Lower leg skin (tissue), 4 donors: ENCODE measurements around the gene FGF12. TPM values are rescaled to one million over a fixed set of nuclear protein-coding genes. Genes with fewer than 3 reads are reported as not detected.

Experiments
- DNase-seq, 2 donors: peaks; one replicate each; pipeline ENCODE4 v3.0.0-alpha.2; 2019; ENCODE audit warnings: low spot score in 2 of 2
- H3K4me3 ChIP-seq: fragments of 200-600 bp; sonication (generic); 2 replicates; pipeline ENCODE4 v1.5.1; 2017; ENCODE audit warnings: mild to moderate bottlenecking, low read depth; ENCODE audit not compliant: poor library complexity, severe bottlenecking
- POLR2A ChIP-seq, 2 donors: fragments of 450-650 bp; IDR thresholded peaks; one replicate each; pipeline ENCODE4 v1.6.1; 2016 to 2017; ENCODE audit warnings: antibody characterized with exemption in 2 of 2, mild to moderate bottlenecking in 1 of 2, moderate library complexity in 1 of 2
- WGBS, 2 donors: methylation state at CpG; one replicate each; pipeline ENCODE4 v1.1.5; 2018; 5-methylcytosine and 5-hydroxymethylcytosine counted together
- intact Hi-C: fragments of 100-400 bp; cut with DNase I; formaldehyde crosslinking; loops from one replicate; pipeline ENCODE4 v1.15.0; 2023; ENCODE audit warnings: low total_unique reads
- total RNA-seq, 4 donors: library from RNA; depleted of rRNA; stranded (reverse); fragments of >200 nt; gene quantifications; one replicate each; pipeline ENCODE4 v1.1.0, GENCODE V29; 2016
- TF ChIP-seq, protein P1 (sequence below), 3 donors: fragments of 450-650 bp; IDR thresholded peaks; one replicate each; pipeline ENCODE4 v1.5.1; 2016; ENCODE audit warnings: antibody characterized with exemption in 3 of 3, mild to moderate bottlenecking in 3 of 3, moderate library complexity in 2 of 3

The FGF12 gene
- total RNA-seq, 4 donors from 2014 or later: 0.05 to 0.45 (median 0.19) TPM; not detected in 1

DNA sequence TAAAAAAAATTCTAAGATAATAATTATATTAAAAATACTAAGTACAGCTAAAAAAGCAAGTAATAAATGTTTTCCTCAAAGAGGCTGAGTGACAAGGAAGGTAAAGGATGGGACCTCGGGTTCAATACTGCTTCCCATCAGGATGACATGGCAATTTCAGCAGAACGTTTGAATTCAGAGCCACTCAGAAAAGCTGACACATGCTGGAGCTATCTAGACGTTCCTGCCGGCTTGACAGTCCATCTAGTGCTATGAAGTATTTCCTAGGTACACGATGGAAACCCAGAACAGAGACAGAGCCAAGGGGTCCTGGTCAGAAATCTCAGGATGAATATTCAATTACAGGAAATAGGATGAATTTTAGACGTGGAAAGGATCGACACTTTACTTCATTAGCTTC is 361.8 kb downstream of the FGF12 start:
- TF ChIP-seq, protein P1, sequence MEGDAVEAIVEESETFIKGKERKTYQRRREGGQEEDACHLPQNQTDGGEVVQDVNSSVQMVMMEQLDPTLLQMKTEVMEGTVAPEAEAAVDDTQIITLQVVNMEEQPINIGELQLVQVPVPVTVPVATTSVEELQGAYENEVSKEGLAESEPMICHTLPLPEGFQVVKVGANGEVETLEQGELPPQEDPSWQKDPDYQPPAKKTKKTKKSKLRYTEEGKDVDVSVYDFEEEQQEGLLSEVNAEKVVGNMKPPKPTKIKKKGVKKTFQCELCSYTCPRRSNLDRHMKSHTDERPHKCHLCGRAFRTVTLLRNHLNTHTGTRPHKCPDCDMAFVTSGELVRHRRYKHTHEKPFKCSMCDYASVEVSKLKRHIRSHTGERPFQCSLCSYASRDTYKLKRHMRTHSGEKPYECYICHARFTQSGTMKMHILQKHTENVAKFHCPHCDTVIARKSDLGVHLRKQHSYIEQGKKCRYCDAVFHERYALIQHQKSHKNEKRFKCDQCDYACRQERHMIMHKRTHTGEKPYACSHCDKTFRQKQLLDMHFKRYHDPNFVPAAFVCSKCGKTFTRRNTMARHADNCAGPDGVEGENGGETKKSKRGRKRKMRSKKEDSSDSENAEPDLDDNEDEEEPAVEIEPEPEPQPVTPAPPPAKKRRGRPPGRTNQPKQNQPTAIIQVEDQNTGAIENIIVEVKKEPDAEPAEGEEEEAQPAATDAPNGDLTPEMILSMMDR (IDR thresholded peaks at IDR 0.05): no peak
- no peak for TF ChIP-seq POLR2A (IDR thresholded peaks at IDR 0.05)
- intact Hi-C loops: no loop called here
- DNase-seq: no peak
- H3K4me3 ChIP-seq: no peak overlapping the region
- 65 to 67% methylated on average over 7 of the region's 7 CpGs for WGBS, 2 donors

DNA sequence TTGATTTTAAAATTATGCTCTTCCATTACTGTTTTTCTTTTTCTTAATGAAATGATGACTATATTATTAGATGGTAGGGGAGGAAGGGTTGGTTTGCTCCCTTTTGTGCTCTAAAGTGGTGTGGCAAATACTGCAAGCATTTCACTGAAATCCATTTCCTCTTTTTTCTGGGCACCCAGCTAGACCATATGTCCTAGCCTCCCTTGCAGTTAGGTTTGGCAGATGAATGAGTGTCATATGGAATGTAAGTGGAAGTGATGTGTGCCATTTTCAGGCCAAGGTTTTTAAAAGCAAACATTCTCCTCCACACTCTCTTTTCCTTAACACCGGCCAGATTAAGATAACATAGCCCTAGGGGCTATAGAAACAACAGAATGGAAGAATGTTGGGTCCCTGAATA is 363.0 kb downstream of the FGF12 start:
- WGBS, 2 donors: 60 to 68% methylated on average over 1 of the region's 1 CpG

GRCh38 chr3:192354687-192355086 is 372.7 kb downstream of the FGF12 start:
- 46 to 69% methylated on average over 7 of the region's 7 CpGs for WGBS, 2 donors
- intact Hi-C loops: no loop called here
- no peak for DNase-seq
- TF ChIP-seq, protein P1 (IDR thresholded peaks at IDR 0.05): no peak
- no peak for TF ChIP-seq POLR2A (IDR thresholded peaks at IDR 0.05)
- no peak overlapping the region for H3K4me3 ChIP-seq

More for the DNA sequence above, 363.0 kb downstream of the FGF12 start:
- DNase-seq: no peak
- H3K4me3 ChIP-seq: no peak overlapping the region
- intact Hi-C loops: no loop called here
- TF ChIP-seq, protein P1 (IDR thresholded peaks at IDR 0.05): no peak
- no peak for TF ChIP-seq POLR2A (IDR thresholded peaks at IDR 0.05)

DNA sequence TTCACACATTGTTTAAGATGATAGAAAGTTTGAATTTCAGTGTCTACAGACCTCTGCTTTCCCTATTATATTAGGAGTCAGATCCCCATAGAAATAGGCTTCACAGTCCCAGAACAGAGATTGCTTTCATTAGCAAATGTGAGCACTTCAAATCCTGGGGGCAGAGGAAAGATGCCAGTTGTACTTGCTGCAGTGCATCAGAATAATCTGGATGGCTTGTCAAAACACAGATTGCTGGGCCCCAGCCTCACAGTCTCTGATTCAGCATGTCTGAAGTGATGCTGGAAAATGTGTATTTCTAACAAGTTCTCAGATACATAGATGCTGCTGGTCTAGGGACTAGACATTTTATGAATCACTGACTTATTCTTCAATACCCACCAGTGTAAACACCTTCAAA is 375.2 kb downstream of the FGF12 start:
- intact Hi-C loops: no loop called here
- no peak for DNase-seq
- no peak for TF ChIP-seq POLR2A (IDR thresholded peaks at IDR 0.05)
- TF ChIP-seq, protein P1 (IDR thresholded peaks at IDR 0.05): no peak
- no peak overlapping the region for H3K4me3 ChIP-seq

DNA sequence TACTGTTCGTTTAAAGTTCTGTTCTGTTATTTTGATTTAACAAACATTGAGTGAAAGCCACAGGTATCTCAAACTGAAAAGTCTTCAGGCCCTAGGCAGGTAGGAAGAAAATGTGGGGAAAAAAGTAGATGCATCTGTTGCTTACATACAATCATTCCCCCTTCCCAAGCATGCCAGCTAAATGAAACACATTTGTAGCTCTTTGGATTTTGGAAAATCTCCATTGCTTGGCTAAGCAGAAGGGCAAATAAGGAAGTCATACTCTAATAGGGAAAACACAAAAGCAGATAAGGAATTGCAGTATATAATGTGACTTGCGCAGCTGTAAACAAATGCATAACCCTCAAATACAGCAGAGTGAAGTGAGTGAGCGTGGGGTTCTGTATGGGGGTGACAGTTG is 375.9 kb downstream of the FGF12 start:
- 81 to 83% methylated on average over 3 of the region's 3 CpGs for WGBS, 2 donors
- TF ChIP-seq, protein P1 (IDR thresholded peaks at IDR 0.05): no peak
- TF ChIP-seq POLR2A (IDR thresholded peaks at IDR 0.05): no peak
- intact Hi-C loops: no loop called here
- H3K4me3 ChIP-seq: no peak overlapping the region
- no peak for DNase-seq

GRCh38 chr3:192340031-192340430 is 387.3 kb downstream of the FGF12 start:
- intact Hi-C loops: no loop called here
- H3K4me3 ChIP-seq: no peak overlapping the region
- TF ChIP-seq POLR2A (IDR thresholded peaks at IDR 0.05): no peak
- TF ChIP-seq, protein P1 (IDR thresholded peaks at IDR 0.05): no peak
- no peak for DNase-seq
- 67 to 74% methylated on average over 1 of the region's 1 CpG for WGBS, 2 donors
